Neural cell (in vitro differentiated cells): ENCODE measurements around the gene PRKX. TPM values are rescaled to one million over a fixed set of nuclear protein-coding genes. Genes with fewer than 3 reads are reported as not detected.
"Not testable (repeated sequence)": the region's sequence is repeated elsewhere in the genome, so short reads cannot be mapped to it uniquely, and the experiment has no call there.

ENCODE experiments used
- H2AFZ ChIP-seq: fragments of 200-600, 300-800 bp; sonication (generic), shearing (Covaris generic); 2 replicates; pipeline ENCODE4 v1.6.0; 2014; ENCODE audit warnings: low read depth, mild to moderate bottlenecking, antibody characterized with exemption, low read length, moderate library complexity
- H3F3A ChIP-seq: fragments of 200-600 bp; shearing (Covaris generic); 2 replicates; pipeline ENCODE4 v1.6.1; 2016; ENCODE audit warnings: mild to moderate bottlenecking, moderate library complexity, mixed read lengths, antibody characterized with exemption, low read length; ENCODE audit not compliant: insufficient read depth, poor library complexity, severe bottlenecking
- H3K27ac ChIP-seq: fragments of 200-600, 300-800 bp; sonication (generic), shearing (Covaris generic); 2 replicates; pipeline ENCODE4 v1.5.1; 2014; ENCODE audit warnings: mild to moderate bottlenecking, low read length, moderate library complexity
- H3K27me3 ChIP-seq: fragments of 300-800, 200-600 bp; sonication (generic), shearing (Covaris generic); 2 replicates; pipeline ENCODE4 v1.6.0; 2014; ENCODE audit warnings: mild to moderate bottlenecking, low read depth, low read length, moderate library complexity; ENCODE audit not compliant: insufficient read depth
- H3K36me3 ChIP-seq: fragments of 300-800, 200-600 bp; sonication (generic), shearing (Covaris generic); 2 replicates; pipeline ENCODE4 v1.5.1; 2014; ENCODE audit warnings: mild to moderate bottlenecking, antibody characterized with exemption, low read length, moderate library complexity; ENCODE audit not compliant: insufficient read depth
- H3K4me2 ChIP-seq: fragments of 300-800, 200-600 bp; sonication (generic), shearing (Covaris generic); 2 replicates; pipeline ENCODE4 v1.6.0; 2014; ENCODE audit warnings: mild to moderate bottlenecking, low read length
- H3K4me3 ChIP-seq: fragments of 300-800, 200-600 bp; sonication (generic), shearing (Covaris generic); 2 replicates; pipeline ENCODE4 v1.5.1; 2014; ENCODE audit warnings: mild to moderate bottlenecking, low read length, moderate library complexity
- H3K79me2 ChIP-seq: fragments of 200-600 bp; shearing (Covaris generic); replicated peaks from 2 replicates; pipeline ENCODE4 v1.6.0; 2014; ENCODE audit warnings: mild to moderate bottlenecking, low read length, moderate library complexity; ENCODE audit not compliant: insufficient read depth
- H3K9ac ChIP-seq: fragments of 300-800, 200-600 bp; sonication (generic), shearing (Covaris generic); 2 replicates; pipeline ENCODE4 v1.6.1; 2016; ENCODE audit warnings: mild to moderate bottlenecking, low read length, mixed read lengths
- H3K9me2 ChIP-seq: fragments of 200-600 bp; shearing (Covaris generic); 2 replicates; pipeline ENCODE4 v1.6.1; 2016; ENCODE audit warnings: mild to moderate bottlenecking, low read length, mixed read lengths; ENCODE audit not compliant: insufficient read depth
- H3K9me3 ChIP-seq: fragments of 200-600, 300-800 bp; sonication (generic), shearing (Covaris generic); 2 replicates; pipeline ENCODE4 v1.6.1; 2016; ENCODE audit warnings: mild to moderate bottlenecking, mixed run types, low read length, moderate library complexity, mixed read lengths
- H4K20me1 ChIP-seq: fragments of 200-600 bp; shearing (Covaris generic); 2 replicates; pipeline ENCODE4 v1.6.1; 2016; ENCODE audit warnings: mild to moderate bottlenecking, mixed run types; ENCODE audit not compliant: insufficient read depth
- EP300 ChIP-seq: fragments of 450-650 bp; conservative IDR thresholded peaks from 2 replicates; pipeline ENCODE4 v1.6.1; 2014; ENCODE audit warnings: antibody characterized with exemption, mild to moderate bottlenecking, moderate library complexity; ENCODE audit not compliant: poor library complexity, severe bottlenecking
- EZH2 ChIP-seq: fragments of 200-600, 300-800 bp; shearing (Covaris generic), sonication (generic); IDR thresholded peaks from 2 replicates; pipeline ENCODE4 v1.6.1; 2014; ENCODE audit warnings: antibody characterized with exemption, low read length, borderline replicate concordance, mild to moderate bottlenecking; ENCODE audit not compliant: insufficient read depth, poor library complexity, severe bottlenecking
- MXI1 ChIP-seq: fragments of 450-650 bp; conservative IDR thresholded peaks from 2 replicates; pipeline ENCODE4 v1.6.1; 2014; ENCODE audit warnings: antibody characterized with exemption, mild to moderate bottlenecking; ENCODE audit not compliant: poor library complexity, severe bottlenecking
- POLR2AphosphoS5 ChIP-seq: IDR thresholded peaks from 2 replicates; pipeline ENCODE4 v1.6.1; 2012
- RAD21 ChIP-seq: fragments of 450-650 bp; conservative IDR thresholded peaks from 2 replicates; pipeline ENCODE4 v1.6.1; 2014; ENCODE audit warnings: antibody characterized with exemption, mild to moderate bottlenecking, moderate library complexity
- SMC3 ChIP-seq: fragments of 450-650 bp; conservative IDR thresholded peaks from 2 replicates; pipeline ENCODE4 v1.6.1; 2014; ENCODE audit warnings: antibody characterized with exemption, mild to moderate bottlenecking, moderate library complexity; ENCODE audit not compliant: poor library complexity
- TAF1 ChIP-seq: IDR thresholded peaks from 2 replicates; pipeline ENCODE4 v1.6.1; 2012; ENCODE audit warnings: low read depth
- polyA plus RNA-seq: library from polyadenylated mRNA; depleted of rRNA; stranded (reverse); fragments of >200 nt; gene quantifications from 2 replicates; pipeline ENCODE4 v1.2.3, GENCODE V29; 2014
- TF ChIP-seq, protein P1 (sequence below): IDR thresholded peaks from 2 replicates; pipeline ENCODE4 v1.6.1; 2012; ENCODE audit warnings: borderline replicate concordance
- TF ChIP-seq, protein P2 (sequence below): fragments of 450-650 bp; IDR thresholded peaks from 2 replicates; pipeline ENCODE4 v1.5.1; 2014; ENCODE audit warnings: antibody characterized with exemption, mild to moderate bottlenecking, moderate library complexity; ENCODE audit not compliant: poor library complexity, severe bottlenecking

PRKX gene
- polyA plus RNA-seq, 1 donor from 2014 or later = 27.4 TPM

GRCh38 chrX:3712051-3712869, 1.2 kb downstream of the PRKX start:
- H3K36me3 ChIP-seq = no peaks in the 10 kb centered on the region
- no peaks in the 10 kb centered on the region for H3K9me2 ChIP-seq
- H4K20me1 ChIP-seq = no peaks in the 10 kb centered on the region
- peak overlapping the region; percentile 40 for H2AFZ ChIP-seq
- TF ChIP-seq MXI1 (no peak), RAD21 (no peak), TAF1 (no peak), EP300 (no peak), SMC3 (no peak), EZH2 (no peak), POLR2AphosphoS5 (no peak)
- TF ChIP-seq, protein P1, sequence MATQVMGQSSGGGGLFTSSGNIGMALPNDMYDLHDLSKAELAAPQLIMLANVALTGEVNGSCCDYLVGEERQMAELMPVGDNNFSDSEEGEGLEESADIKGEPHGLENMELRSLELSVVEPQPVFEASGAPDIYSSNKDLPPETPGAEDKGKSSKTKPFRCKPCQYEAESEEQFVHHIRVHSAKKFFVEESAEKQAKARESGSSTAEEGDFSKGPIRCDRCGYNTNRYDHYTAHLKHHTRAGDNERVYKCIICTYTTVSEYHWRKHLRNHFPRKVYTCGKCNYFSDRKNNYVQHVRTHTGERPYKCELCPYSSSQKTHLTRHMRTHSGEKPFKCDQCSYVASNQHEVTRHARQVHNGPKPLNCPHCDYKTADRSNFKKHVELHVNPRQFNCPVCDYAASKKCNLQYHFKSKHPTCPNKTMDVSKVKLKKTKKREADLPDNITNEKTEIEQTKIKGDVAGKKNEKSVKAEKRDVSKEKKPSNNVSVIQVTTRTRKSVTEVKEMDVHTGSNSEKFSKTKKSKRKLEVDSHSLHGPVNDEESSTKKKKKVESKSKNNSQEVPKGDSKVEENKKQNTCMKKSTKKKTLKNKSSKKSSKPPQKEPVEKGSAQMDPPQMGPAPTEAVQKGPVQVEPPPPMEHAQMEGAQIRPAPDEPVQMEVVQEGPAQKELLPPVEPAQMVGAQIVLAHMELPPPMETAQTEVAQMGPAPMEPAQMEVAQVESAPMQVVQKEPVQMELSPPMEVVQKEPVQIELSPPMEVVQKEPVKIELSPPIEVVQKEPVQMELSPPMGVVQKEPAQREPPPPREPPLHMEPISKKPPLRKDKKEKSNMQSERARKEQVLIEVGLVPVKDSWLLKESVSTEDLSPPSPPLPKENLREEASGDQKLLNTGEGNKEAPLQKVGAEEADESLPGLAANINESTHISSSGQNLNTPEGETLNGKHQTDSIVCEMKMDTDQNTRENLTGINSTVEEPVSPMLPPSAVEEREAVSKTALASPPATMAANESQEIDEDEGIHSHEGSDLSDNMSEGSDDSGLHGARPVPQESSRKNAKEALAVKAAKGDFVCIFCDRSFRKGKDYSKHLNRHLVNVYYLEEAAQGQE = no peak
- TF ChIP-seq, protein P2, sequence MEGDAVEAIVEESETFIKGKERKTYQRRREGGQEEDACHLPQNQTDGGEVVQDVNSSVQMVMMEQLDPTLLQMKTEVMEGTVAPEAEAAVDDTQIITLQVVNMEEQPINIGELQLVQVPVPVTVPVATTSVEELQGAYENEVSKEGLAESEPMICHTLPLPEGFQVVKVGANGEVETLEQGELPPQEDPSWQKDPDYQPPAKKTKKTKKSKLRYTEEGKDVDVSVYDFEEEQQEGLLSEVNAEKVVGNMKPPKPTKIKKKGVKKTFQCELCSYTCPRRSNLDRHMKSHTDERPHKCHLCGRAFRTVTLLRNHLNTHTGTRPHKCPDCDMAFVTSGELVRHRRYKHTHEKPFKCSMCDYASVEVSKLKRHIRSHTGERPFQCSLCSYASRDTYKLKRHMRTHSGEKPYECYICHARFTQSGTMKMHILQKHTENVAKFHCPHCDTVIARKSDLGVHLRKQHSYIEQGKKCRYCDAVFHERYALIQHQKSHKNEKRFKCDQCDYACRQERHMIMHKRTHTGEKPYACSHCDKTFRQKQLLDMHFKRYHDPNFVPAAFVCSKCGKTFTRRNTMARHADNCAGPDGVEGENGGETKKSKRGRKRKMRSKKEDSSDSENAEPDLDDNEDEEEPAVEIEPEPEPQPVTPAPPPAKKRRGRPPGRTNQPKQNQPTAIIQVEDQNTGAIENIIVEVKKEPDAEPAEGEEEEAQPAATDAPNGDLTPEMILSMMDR = no peak
- H3K79me2 ChIP-seq = peaks cover 7% of the 10 kb centered on the region
- no peaks in the 10 kb centered on the region for H3F3A ChIP-seq
- no peak overlapping the region for H3K27ac ChIP-seq
- no peaks in the 10 kb centered on the region for H3K27me3 ChIP-seq
- peak overlapping the region; percentile 75 for H3K4me3 ChIP-seq
- H3K9me3 ChIP-seq = no peaks in the 10 kb centered on the region
- peak overlapping the region; percentile 69 for H3K9ac ChIP-seq
- no peak overlapping the region for H3K4me2 ChIP-seq

- Histone ChIP-seq H3K4me2 (no peak overlapping the region), H3K9me2 (no peaks in the 10 kb centered on the region), H2AFZ (no peak overlapping the region), H3K9me3 (no peaks in the 10 kb centered on the region), H3K79me2 (peaks cover 7% of the 10 kb centered on the region), H3K27ac (no peak overlapping the region), H3K9ac (peak overlapping the region; percentile 69), H3K36me3 (no peaks in the 10 kb centered on the region), H4K20me1 (no peaks in the 10 kb centered on the region), H3K4me3 (peak overlapping the region; percentile 75), H3F3A (no peaks in the 10 kb centered on the region), H3K27me3 (no peaks in the 10 kb centered on the region)
- no peak for TF ChIP-seq EP300
Measured at GRCh38 chrX:3711331-3711917, 2.0 kb downstream of the PRKX start.

DNA sequence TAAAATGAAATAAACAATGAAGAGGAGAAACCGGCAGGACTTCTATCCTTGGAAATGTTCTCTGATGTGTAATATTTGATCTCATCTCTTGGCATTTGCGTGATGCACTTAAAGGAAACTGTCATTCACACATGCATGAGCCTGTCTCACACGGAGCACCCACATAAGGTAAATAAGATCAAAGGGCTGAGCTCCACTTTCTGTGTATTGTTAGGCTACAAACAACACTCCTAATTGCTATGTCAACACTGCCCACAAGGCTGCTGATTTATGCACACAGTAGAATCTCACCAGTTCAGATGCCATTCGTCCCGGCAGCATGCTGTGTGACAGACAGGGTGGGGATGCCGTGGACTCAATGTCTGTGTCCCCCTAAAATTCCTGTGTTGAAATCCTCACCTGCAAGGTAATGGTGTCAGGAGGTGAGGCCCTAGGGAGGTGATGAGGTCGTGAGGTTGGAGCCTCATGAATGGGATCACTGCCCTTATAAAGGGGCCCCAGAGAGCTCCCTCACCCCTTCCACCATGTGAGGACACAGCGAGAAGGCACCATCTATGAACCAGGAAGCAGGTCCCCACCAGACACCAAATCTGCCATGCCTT, 5.7 kb downstream of the PRKX start:
- H3K79me2 ChIP-seq, H3F3A ChIP-seq, H3K9me3 ChIP-seq, H3K27me3 ChIP-seq, H2AFZ ChIP-seq, H3K27ac ChIP-seq, H3K36me3 ChIP-seq, H3K4me2 ChIP-seq, H3K4me3 ChIP-seq, H3K9ac ChIP-seq, H4K20me1 ChIP-seq, H3K9me2 ChIP-seq: not testable (repeated sequence)
